GM20000 (cell line): ENCODE data around the gene SLC35D3.
"Not testable (repeated sequence)": the region's sequence is repeated elsewhere in the genome, so short reads cannot be mapped to it uniquely, and the experiment has no call there.

Experiments used
- DNase-seq: peaks from one replicate; pipeline ENCODE4 v3.0.0; 2012; ENCODE audit warnings: low spot score
- TF ChIP-seq, protein P1 (sequence below): IDR thresholded peaks from 2 replicates; pipeline ENCODE4 v1.5.1; 2012; ENCODE audit warnings: mild to moderate bottlenecking, control low read depth; ENCODE audit errors: extremely low read depth, missing control alignments

SLC35D3 gene

DNA sequence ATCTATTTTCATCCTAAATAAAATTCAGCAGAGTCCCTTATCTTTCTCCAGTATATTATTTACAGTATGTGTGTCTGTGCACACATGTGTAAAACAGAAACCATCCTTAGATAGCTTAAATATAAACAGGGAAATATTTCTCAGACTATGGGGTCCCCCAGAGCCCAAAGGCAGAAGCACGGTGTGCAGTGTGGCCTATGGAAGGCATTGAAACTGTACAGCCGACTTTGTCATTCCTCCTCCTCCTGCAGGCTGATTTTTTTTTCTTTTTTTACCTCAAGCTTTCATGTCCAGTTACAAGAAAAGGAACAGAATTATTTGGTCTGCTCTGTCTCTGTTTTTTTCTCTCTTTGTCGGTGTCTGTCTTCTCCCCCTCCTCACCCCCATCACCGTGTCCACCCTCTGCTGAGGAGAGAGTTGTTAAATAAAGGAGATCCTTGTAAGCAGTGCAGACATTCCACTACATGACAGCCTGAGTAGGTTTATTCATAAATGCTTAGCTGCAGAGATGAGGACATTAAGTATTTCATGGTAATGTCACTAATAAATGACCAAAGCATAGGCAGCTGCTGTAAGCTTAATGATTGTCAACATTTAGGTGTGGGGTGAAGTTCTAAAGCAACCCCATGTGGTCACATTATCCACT is 31.8 kb upstream of the SLC35D3 start:
- no peak for DNase-seq
- TF ChIP-seq, protein P1, sequence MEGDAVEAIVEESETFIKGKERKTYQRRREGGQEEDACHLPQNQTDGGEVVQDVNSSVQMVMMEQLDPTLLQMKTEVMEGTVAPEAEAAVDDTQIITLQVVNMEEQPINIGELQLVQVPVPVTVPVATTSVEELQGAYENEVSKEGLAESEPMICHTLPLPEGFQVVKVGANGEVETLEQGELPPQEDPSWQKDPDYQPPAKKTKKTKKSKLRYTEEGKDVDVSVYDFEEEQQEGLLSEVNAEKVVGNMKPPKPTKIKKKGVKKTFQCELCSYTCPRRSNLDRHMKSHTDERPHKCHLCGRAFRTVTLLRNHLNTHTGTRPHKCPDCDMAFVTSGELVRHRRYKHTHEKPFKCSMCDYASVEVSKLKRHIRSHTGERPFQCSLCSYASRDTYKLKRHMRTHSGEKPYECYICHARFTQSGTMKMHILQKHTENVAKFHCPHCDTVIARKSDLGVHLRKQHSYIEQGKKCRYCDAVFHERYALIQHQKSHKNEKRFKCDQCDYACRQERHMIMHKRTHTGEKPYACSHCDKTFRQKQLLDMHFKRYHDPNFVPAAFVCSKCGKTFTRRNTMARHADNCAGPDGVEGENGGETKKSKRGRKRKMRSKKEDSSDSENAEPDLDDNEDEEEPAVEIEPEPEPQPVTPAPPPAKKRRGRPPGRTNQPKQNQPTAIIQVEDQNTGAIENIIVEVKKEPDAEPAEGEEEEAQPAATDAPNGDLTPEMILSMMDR, result no peak

DNA sequence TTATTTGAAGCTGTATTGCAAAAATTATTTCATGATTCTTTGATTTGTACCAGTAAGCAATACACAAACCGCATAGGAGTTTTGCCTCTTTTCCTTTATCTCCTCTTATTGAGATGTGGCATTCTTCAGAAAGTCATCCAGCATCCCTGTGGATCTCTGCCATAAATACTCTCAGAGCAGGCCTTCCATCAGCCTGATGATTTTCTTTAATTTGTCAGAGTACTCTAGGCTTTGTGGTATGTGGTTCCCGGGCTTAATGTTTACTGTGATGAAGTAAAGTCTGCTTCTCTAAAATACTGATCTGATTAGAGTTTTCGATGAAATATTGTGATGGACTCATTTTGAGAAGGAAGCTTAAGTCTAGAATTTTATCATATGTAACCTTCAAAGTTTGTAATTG is 31.1 kb upstream of the SLC35D3 start:
- no peak for DNase-seq
- TF ChIP-seq, protein P1, result no peak

DNA sequence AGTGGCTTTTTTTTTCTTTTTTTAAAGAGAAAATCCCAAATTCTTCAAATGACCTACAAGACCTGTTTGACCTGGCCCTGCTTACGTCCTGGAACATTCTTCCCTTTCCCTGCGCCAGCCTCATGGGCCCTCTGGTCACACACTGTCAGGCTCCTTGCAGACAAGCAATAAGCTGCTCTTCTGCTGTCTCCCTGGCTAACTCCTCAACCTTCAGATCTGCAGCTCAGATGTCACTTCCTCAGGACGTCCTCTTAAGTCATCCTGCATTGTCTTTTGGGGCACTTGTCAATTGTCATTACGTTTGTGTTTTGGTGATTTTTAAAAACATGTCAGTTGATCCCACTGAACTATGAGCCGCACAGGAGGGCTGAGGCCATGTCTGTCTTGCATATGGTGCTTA is 28.9 kb upstream of the SLC35D3 start:
- TF ChIP-seq, protein P1, result no peak

DNA sequence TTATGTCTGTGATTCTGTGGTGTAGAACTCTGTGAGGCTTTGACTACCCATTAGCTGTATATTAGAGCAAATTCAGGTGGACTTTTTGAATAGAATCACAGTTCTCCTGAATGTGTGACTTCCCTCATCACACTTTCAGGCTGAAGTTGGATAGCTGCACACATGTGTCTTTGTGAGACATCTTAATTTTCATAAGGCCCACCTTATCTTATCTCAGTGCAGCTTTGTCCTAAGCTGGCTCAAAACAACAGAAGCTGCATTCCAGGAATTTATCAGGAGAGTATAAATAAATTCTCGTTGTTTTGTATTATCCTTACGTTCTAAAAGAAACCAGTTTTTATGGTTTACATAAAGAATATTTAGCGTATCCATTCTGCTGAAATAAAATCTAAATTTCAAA is 26.2 kb upstream of the SLC35D3 start:
- TF ChIP-seq, protein P1, result no peak
- DNase-seq, result no peak

More for the DNA sequence above, 28.9 kb upstream of the SLC35D3 start:
- DNase-seq, result no peak

DNA sequence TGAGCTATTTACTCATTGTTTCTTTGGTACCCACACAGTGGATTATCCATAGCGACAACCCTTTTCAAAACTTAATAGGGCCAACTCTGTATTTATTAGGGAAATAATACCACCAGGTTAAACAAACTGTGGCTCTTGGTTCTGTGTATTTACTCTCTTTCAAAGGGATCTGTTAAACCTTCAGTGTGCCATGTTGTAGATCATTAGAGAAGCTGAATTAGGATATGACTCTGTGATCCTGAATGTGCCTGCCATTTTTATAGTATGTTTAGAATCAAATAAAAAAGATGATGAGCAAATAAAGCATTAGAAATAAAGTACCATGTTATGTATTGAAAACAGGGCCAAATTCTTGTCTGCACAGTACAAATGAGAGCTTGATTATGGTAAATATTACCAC is 25.0 kb upstream of the SLC35D3 start:
- TF ChIP-seq, protein P1, result no peak
- no peak for DNase-seq

DNA sequence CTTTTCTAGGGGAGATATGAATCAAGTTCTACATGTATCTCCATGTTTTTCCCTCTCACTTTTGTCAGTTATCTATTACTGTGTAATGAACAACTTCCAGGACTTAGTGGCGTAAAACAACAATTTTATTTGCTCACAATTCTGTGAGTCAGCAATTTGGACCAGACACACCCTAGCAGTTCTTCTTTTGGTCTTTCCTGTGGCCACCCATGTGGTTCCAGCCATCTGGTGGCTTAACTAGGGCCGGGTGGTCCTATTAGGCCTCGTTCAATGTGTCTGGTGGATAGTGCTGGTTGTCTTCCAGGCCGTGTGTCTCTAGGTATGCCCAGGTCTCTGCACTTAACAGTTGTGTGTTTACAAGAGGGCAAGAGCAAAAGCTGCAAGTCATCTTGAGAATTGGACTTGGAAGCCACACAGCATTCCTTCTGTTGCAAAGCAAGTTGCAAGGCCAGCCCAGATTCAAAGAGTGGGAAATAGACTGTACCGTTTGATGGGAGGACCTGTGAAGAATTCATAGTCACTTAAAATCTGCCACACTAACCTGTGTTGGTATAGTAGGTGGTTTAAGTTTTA is 20.8 kb upstream of the SLC35D3 start:
- TF ChIP-seq, protein P1, result no peak
- DNase-seq, result no peak

DNA sequence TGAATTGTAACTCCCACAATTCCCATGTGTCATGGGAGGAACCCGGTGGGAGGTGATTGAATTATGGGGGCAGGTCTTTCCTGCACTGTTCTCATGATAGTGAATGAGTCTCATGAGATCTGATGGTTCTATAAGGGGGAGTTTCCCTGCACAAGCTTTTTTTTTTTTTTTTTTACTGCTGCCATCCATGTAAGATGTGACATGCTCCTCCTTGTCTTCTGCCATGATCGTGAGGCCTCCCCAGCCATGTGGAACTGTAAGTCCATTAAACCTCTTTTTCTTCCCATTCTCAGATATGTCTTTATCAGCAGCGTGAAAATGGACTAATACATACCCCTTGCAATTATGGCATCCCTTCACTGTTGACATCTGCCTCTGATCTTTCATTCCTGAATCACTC is 17.6 kb upstream of the SLC35D3 start:
- DNase-seq, result not testable (repeated sequence)

DNA sequence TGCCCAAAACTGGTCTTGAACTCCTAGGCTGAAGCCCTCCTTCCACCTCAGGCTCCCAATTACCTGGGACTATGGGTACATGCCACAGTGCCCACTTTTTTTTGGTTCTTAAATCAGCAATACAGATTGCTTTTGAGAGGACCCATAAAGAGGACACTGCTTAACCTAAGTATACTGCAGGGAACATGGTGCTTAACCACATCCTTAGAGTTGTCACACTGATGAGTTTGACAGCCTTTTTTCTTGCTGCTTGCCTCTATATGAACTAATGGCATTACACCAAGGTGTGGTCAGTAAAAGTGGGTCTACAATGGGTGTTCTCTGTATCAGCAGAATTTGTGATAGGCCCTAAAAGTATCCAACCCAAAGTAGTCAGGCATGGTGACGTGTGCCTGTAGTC is 7.2 kb upstream of the SLC35D3 start:
- TF ChIP-seq, protein P1, result no peak
- DNase-seq, result no peak
